Neuronal stem cell (in vitro differentiated cells): ENCODE data around the gene TACC3.

Experiments
- DNase-seq: peaks from one replicate; pipeline ENCODE4 v3.0.0-alpha.2; 2013; ENCODE audit warnings: low spot score
- H2AFZ ChIP-seq: one replicate; pipeline ENCODE4 v1.6.1; 2013; ENCODE audit warnings: mild to moderate bottlenecking, low read length, inconsistent platforms
- H2AK5ac ChIP-seq: 2 replicates; pipeline ENCODE4 v1.6.1; 2013; ENCODE audit warnings: low read depth, mild to moderate bottlenecking, inconsistent platforms, low read length, moderate library complexity, mixed read lengths
- H2BK120ac ChIP-seq: 2 replicates; pipeline ENCODE4 v1.6.1; 2013; ENCODE audit warnings: low read depth, mild to moderate bottlenecking, inconsistent platforms, low read length, moderate library complexity, mixed read lengths
- H2BK12ac ChIP-seq: one replicate; pipeline ENCODE4 v1.6.1; 2013; ENCODE audit warnings: low read length, inconsistent platforms
- H2BK15ac ChIP-seq: 2 replicates; pipeline ENCODE4 v1.6.1; 2013; ENCODE audit warnings: mild to moderate bottlenecking, low read length, inconsistent platforms, mixed read lengths
- H2BK5ac ChIP-seq: one replicate; pipeline ENCODE4 v1.6.1; 2013; ENCODE audit warnings: inconsistent platforms, mild to moderate bottlenecking, low read length, moderate library complexity
- H3K14ac ChIP-seq: one replicate; pipeline ENCODE4 v1.6.1; 2013; ENCODE audit warnings: low read length, inconsistent platforms
- H3K18ac ChIP-seq: 2 replicates; pipeline ENCODE4 v1.6.1; 2013; ENCODE audit warnings: low read length, inconsistent platforms
- H3K23ac ChIP-seq: 2 replicates; pipeline ENCODE4 v1.6.1; 2013; ENCODE audit warnings: low read depth, mild to moderate bottlenecking, mixed read lengths, low read length, inconsistent platforms; ENCODE audit not compliant: poor library complexity
- H3K27ac ChIP-seq: replicated peaks from 3 replicates; pipeline ENCODE4 v1.5.1; 2013; ENCODE audit warnings: low read length, inconsistent platforms
- H3K27me3 ChIP-seq, 3 experiments: 2 replicates each; pipeline ENCODE4 v1.6.1; 2013; ENCODE audit warnings: low read length in 3 of 3, mild to moderate bottlenecking in 2 of 3, inconsistent platforms in 1 of 3, low read depth in 1 of 3, mixed read lengths in 1 of 3, moderate library complexity in 1 of 3; ENCODE audit not compliant: control insufficient read depth in 3 of 3, insufficient read depth in 3 of 3
- H3K36me3 ChIP-seq, 2 donors: replicated peaks in 1 of 2; 2 replicates each; pipeline ENCODE4 v1.6.1; 2013; ENCODE audit warnings: low read length in 2 of 2; ENCODE audit not compliant: control insufficient read depth in 2 of 2, insufficient read depth in 2 of 2
- H3K4ac ChIP-seq: 2 replicates; pipeline ENCODE4 v1.6.1; 2013; ENCODE audit warnings: inconsistent platforms, mild to moderate bottlenecking, low read length, moderate library complexity
- H3K4me1 ChIP-seq, 2 donors: 1 replicate in 1 of 2; 2 replicates in 1 of 2; pipeline ENCODE4 v1.6.1; 2013; ENCODE audit warnings: low read length in 2 of 2, low read depth in 1 of 2; ENCODE audit not compliant: control insufficient read depth in 2 of 2, insufficient read depth in 1 of 2
- H3K4me2 ChIP-seq: one replicate; pipeline ENCODE4 v1.6.1; 2013; ENCODE audit warnings: mild to moderate bottlenecking, low read length, inconsistent platforms; ENCODE audit not compliant: insufficient read depth, poor library complexity, severe bottlenecking
- H3K4me3 ChIP-seq, 2 donors: 2 replicates each; pipeline ENCODE4 v1.5.1; 2013; ENCODE audit warnings: low read length in 2 of 2, mild to moderate bottlenecking in 2 of 2, inconsistent platforms in 1 of 2, moderate library complexity in 1 of 2
- H3K79me1 ChIP-seq: one replicate; pipeline ENCODE4 v1.6.1; 2013; ENCODE audit warnings: low read depth, mild to moderate bottlenecking, inconsistent platforms, low read length, moderate library complexity
- H3K9ac ChIP-seq: one replicate; pipeline ENCODE4 v1.6.1; 2013; ENCODE audit warnings: mild to moderate bottlenecking, low read depth, low read length, inconsistent platforms; ENCODE audit not compliant: poor library complexity
- H3K9me3 ChIP-seq, 2 donors: replicated peaks in 1 of 2; 2 replicates each; pipeline versions ENCODE3 to v1.6.1; 2013; ENCODE audit warnings: low read length in 2 of 2, mild to moderate bottlenecking in 2 of 2, inconsistent platforms in 1 of 2, low read depth in 1 of 2, mixed read lengths in 1 of 2, moderate library complexity in 1 of 2; ENCODE audit not compliant: control insufficient read depth in 2 of 2, insufficient read depth in 1 of 2
- H4K8ac ChIP-seq: one replicate; pipeline ENCODE4 v1.6.1; 2013; ENCODE audit warnings: low read depth, mild to moderate bottlenecking, inconsistent platforms, low read length, moderate library complexity
- H4K91ac ChIP-seq: one replicate; pipeline ENCODE4 v1.6.1; 2013; ENCODE audit warnings: low read length, low read depth, mild to moderate bottlenecking, inconsistent platforms; ENCODE audit not compliant: poor library complexity
- WGBS, 2 donors: extraction: QIAGEN DNeasy Blood & Tissue Kit; methylation state at CpG; one replicate each; pipeline ENCODE4 v1.1.7; 2013; ENCODE audit warnings: missing lambda C conversion rate in 2 of 2, mixed read lengths in 1 of 2; ENCODE audit not compliant: insufficient read length in 2 of 2, insufficient replicate concordance in 1 of 2; ENCODE audit errors: extremely low coverage in 2 of 2; 5-methylcytosine and 5-hydroxymethylcytosine counted together

TACC3 gene

GRCh38 chr4:1735215-1735614 is 13.9 kb downstream of the TACC3 start:
- Histone ChIP-seq H3K9me3 (peaks cover 27% of the 10 kb centered on the region in 2 donors), H2AFZ (no peak overlapping the region), H3K14ac (no peak overlapping the region), H2BK15ac (no peak overlapping the region), H3K4me3 (no peak overlapping the region), H3K18ac (no peak overlapping the region), H4K8ac (no peak overlapping the region), H3K79me1 (peaks cover 15% of the 10 kb centered on the region), H3K27me3 (no peaks in the 10 kb centered on the region), H3K9ac (no peak overlapping the region), H3K23ac (peak overlapping the region; percentile 80), H3K4me1 (no peaks in the 10 kb centered on the region), H3K36me3 (peaks cover 81 to 97% of the 10 kb centered on the region in 2 donors), H2AK5ac (no peak overlapping the region), H2BK5ac (no peak overlapping the region), H2BK12ac (no peak overlapping the region), H4K91ac (no peak overlapping the region), H3K4me2 (no peak overlapping the region), H2BK120ac (no peak overlapping the region), H3K27ac (no peak overlapping the region), H3K4ac (no peak overlapping the region)
- no CpG with 5 or more reads among the region's 20 CpGs for WGBS, 2 donors
- DNase-seq, result no peak

GRCh38 chr4:1736812-1737211 is 15.5 kb downstream of the TACC3 start:
- Histone ChIP-seq H3K4ac (no peak overlapping the region), H2BK15ac (no peak overlapping the region), H2AFZ (no peak overlapping the region), H2BK120ac (no peak overlapping the region), H3K4me2 (no peak overlapping the region), H3K79me1 (peaks cover 10% of the 10 kb centered on the region), H2BK12ac (no peak overlapping the region), H3K9ac (no peak overlapping the region), H4K91ac (no peak overlapping the region), H3K18ac (no peak overlapping the region), H3K36me3 (peaks cover 85 to 97% of the 10 kb centered on the region in 2 donors), H3K14ac (no peak overlapping the region), H3K27me3 (no peaks in the 10 kb centered on the region), H2BK5ac (no peak overlapping the region), H3K4me3 (peak overlapping the region in 1 of 2 donors; percentile 55), H3K4me1 (no peaks in the 10 kb centered on the region), H3K9me3 (peaks cover 27% of the 10 kb centered on the region in 2 donors), H3K23ac (no peak overlapping the region), H2AK5ac (no peak overlapping the region), H4K8ac (no peak overlapping the region), H3K27ac (no peak overlapping the region)
- WGBS, 2 donors, result no CpG with 5 or more reads among the region's 13 CpGs
- no peak for DNase-seq

GRCh38 chr4:1737666-1738065 is 16.3 kb downstream of the TACC3 start:
- Histone ChIP-seq H3K4me2 (no peak overlapping the region), H3K9me3 (peaks cover 27% of the 10 kb centered on the region in 2 donors), H2BK5ac (no peak overlapping the region), H3K36me3 (peaks cover 84 to 98% of the 10 kb centered on the region in 2 donors), H3K23ac (no peak overlapping the region), H3K27ac (no peak overlapping the region), H3K4me3 (no peak overlapping the region), H3K14ac (no peak overlapping the region), H4K91ac (no peak overlapping the region), H2BK120ac (no peak overlapping the region), H2AFZ (no peak overlapping the region), H2AK5ac (no peak overlapping the region), H2BK15ac (no peak overlapping the region), H3K27me3 (no peaks in the 10 kb centered on the region), H3K4ac (no peak overlapping the region), H2BK12ac (no peak overlapping the region), H3K18ac (no peak overlapping the region), H3K9ac (no peak overlapping the region), H3K4me1 (no peaks in the 10 kb centered on the region), H3K79me1 (peaks cover 10% of the 10 kb centered on the region), H4K8ac (no peak overlapping the region)
- no CpG with 5 or more reads among the region's 15 CpGs for WGBS, 2 donors
- no peak for DNase-seq

DNA sequence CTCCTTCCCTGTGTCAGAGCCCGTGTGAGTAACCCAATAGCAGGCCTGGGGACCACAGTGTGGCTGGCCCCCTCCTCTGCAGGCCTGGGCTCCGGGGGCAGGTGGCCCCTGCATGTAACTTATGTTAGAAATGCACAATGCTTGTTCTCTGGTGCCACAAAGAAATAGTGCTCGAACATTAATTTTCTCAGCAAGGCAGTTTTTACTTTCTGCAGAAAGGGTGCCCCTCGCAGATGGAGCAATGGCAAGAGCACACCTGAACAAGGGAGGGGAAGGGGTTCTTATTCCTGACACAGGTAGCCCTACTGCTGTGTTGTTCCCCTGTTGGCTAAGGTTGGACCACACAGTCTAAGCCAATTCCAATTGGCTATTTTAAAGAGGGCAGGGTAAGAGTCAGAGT is 17.1 kb downstream of the TACC3 start:
- Histone ChIP-seq H3K23ac (no peak overlapping the region), H2BK5ac (no peak overlapping the region), H2AK5ac (no peak overlapping the region), H3K4me1 (no peaks in the 10 kb centered on the region), H3K36me3 (peaks cover 78 to 97% of the 10 kb centered on the region in 2 donors), H2AFZ (no peak overlapping the region), H4K91ac (no peak overlapping the region), H4K8ac (no peak overlapping the region), H3K4ac (no peak overlapping the region), H3K9me3 (peaks cover 27% of the 10 kb centered on the region in 2 donors), H3K79me1 (peaks cover 10% of the 10 kb centered on the region), H3K27me3 (no peaks in the 10 kb centered on the region), H3K9ac (no peak overlapping the region), H3K4me2 (no peak overlapping the region), H3K4me3 (no peak overlapping the region), H2BK12ac (no peak overlapping the region), H3K27ac (no peak overlapping the region), H3K14ac (no peak overlapping the region), H3K18ac (no peak overlapping the region), H2BK120ac (no peak overlapping the region), H2BK15ac (no peak overlapping the region)
- no CpG with 5 or more reads among the region's 4 CpGs for WGBS, 2 donors
- no peak for DNase-seq
